Activated naive CD8-positive, alpha-beta T cell treated with anti-CD3 and anti-CD28 coated beads, Interleukin-2, amount 10 ng/mL, durations not matched to agents 7 days and 5 days (primary cell): ENCODE measurements around the gene DSTN. TPM values are rescaled to one million over a fixed set of nuclear protein-coding genes. Genes with fewer than 3 reads are reported as not detected.

Source experiments
- ATAC-seq: fragments of 150-1000 bp; cut with Tn5 transposase; one replicate; pipeline ENCODE4 v1.10.0; 2021; ENCODE audit warnings: low read depth, moderate library complexity
- POLR2A ChIA-PET: fragments of 350-600 bp; sonication (Branson Sonifier 250); formaldehyde crosslinking; loops from one replicate; lab custom pipeline; 2021; ENCODE audit warnings: antibody characterized with exemption; lab: Charles Lee
- DNase-seq: peaks from one replicate; pipeline ENCODE4 v3.0.0; 2021
- H3K27ac Mint-ChIP-seq: one replicate; pipeline ENCODE4 v1.8.0; 2022; ENCODE audit warnings: mild to moderate bottlenecking, mixed read lengths
- H3K27me3 Mint-ChIP-seq: one replicate; pipeline ENCODE4 v1.8.0; 2022; ENCODE audit warnings: mild to moderate bottlenecking, moderate library complexity, mixed read lengths
- H3K36me3 Mint-ChIP-seq: one replicate; pipeline ENCODE4 v1.8.0; 2021; ENCODE audit warnings: mild to moderate bottlenecking, mixed read lengths
- H3K4me1 Mint-ChIP-seq: one replicate; pipeline ENCODE4 v1.8.0; 2021; ENCODE audit warnings: mixed read lengths
- H3K4me3 Mint-ChIP-seq: one replicate; pipeline ENCODE4 v1.8.0; 2022; ENCODE audit warnings: mild to moderate bottlenecking, moderate library complexity, mixed read lengths
- H3K9me3 Mint-ChIP-seq: one replicate; pipeline ENCODE4 v1.8.0; 2021; ENCODE audit warnings: mixed read lengths
- total RNA-seq, 2 experiments: library from RNA; stranded (reverse); gene quantifications; one replicate each; pipeline ENCODE4 v1.2.3, GENCODE V29; 2021

The DSTN gene
- total RNA-seq, 2 experiments from 2014 or later: 41.7 to 47.5 TPM

DNA sequence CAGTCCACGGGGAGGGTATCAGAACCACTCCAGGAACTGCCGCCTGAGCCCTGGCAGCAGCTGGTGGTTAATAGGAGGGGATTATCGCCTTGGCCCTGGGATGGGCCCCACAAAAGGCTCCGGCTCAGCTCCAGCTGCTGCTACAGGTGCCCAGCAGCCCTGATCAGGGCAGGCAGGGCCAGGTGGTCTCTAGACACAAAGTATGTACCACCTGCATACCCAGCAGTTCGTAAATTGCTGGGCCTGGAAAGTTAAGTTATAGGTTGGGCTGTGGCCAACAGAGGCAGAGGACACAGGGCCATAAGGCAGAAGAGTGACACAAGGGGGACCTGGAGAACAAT lies 77.1 kb downstream of the DSTN start:
- ATAC-seq: no peak
- no peaks in the 10 kb centered on the region for H3K27me3 Mint-ChIP-seq
- no peak overlapping the region for H3K27ac Mint-ChIP-seq
- H3K4me3 Mint-ChIP-seq: no peak overlapping the region
- no peaks in the 10 kb centered on the region for H3K9me3 Mint-ChIP-seq
- H3K36me3 Mint-ChIP-seq: no peaks in the 10 kb centered on the region
- no peak for DNase-seq
- POLR2A ChIA-PET: no interaction called here
- peaks cover 2% of the 10 kb centered on the region for H3K4me1 Mint-ChIP-seq

GRCh38 chr20:17647391-17648314 lies 77.8 kb downstream of the DSTN start:
- ATAC-seq (no peak), DNase-seq (peak; percentile 14)
- H3K9me3 Mint-ChIP-seq: no peaks in the 10 kb centered on the region
- H3K36me3 Mint-ChIP-seq: no peaks in the 10 kb centered on the region
- POLR2A ChIA-PET: no interaction called here
- no peak overlapping the region for H3K4me3 Mint-ChIP-seq
- no peak overlapping the region for H3K27ac Mint-ChIP-seq
- H3K4me1 Mint-ChIP-seq: peaks cover 2% of the 10 kb centered on the region
- no peaks in the 10 kb centered on the region for H3K27me3 Mint-ChIP-seq

- Mint-ChIP-seq H3K4me3 (no peak overlapping the region), H3K9me3 (no peaks in the 10 kb centered on the region), H3K4me1 (peaks cover 2% of the 10 kb centered on the region), H3K36me3 (no peaks in the 10 kb centered on the region), H3K27ac (no peak overlapping the region), H3K27me3 (no peaks in the 10 kb centered on the region)
- ATAC-seq: no peak
- POLR2A ChIA-PET: no interaction called here
- DNase-seq: peak; percentile 24
Observed at GRCh38 chr20:17648315-17648646, 78.4 kb downstream of the DSTN start.

- H3K4me1 Mint-ChIP-seq: peaks cover 2% of the 10 kb centered on the region
- no peaks in the 10 kb centered on the region for H3K9me3 Mint-ChIP-seq
- DNase-seq (peak; percentile 40), ATAC-seq (peak; percentile 42)
- H3K36me3 Mint-ChIP-seq: peaks cover under 1% of the 10 kb centered on the region
- no peak overlapping the region for H3K4me3 Mint-ChIP-seq
- no peak overlapping the region for H3K27ac Mint-ChIP-seq
- no peaks in the 10 kb centered on the region for H3K27me3 Mint-ChIP-seq
- POLR2A ChIA-PET: no interaction called here
Observed at GRCh38 chr20:17648791-17649730, 79.2 kb downstream of the DSTN start.

GRCh38 chr20:17650301-17651128 lies 80.6 kb downstream of the DSTN start:
- Mint-ChIP-seq H3K27ac (no peak overlapping the region), H3K27me3 (no peaks in the 10 kb centered on the region), H3K36me3 (peaks cover 2% of the 10 kb centered on the region), H3K4me3 (no peak overlapping the region), H3K9me3 (no peaks in the 10 kb centered on the region), H3K4me1 (peaks cover 2% of the 10 kb centered on the region)
- ATAC-seq (no peak), DNase-seq (peak; percentile 9)
- POLR2A ChIA-PET: no interaction called here

GRCh38 chr20:17651129-17651759 lies 81.4 kb downstream of the DSTN start:
- H3K36me3 Mint-ChIP-seq: peaks cover 4% of the 10 kb centered on the region
- H3K27ac Mint-ChIP-seq: no peak overlapping the region
- H3K4me3 Mint-ChIP-seq: no peak overlapping the region
- ATAC-seq: no peak
- H3K4me1 Mint-ChIP-seq: peaks cover 4% of the 10 kb centered on the region
- no peaks in the 10 kb centered on the region for H3K9me3 Mint-ChIP-seq
- no peak for DNase-seq
- H3K27me3 Mint-ChIP-seq: no peaks in the 10 kb centered on the region
- POLR2A ChIA-PET: no interaction called here

DNA sequence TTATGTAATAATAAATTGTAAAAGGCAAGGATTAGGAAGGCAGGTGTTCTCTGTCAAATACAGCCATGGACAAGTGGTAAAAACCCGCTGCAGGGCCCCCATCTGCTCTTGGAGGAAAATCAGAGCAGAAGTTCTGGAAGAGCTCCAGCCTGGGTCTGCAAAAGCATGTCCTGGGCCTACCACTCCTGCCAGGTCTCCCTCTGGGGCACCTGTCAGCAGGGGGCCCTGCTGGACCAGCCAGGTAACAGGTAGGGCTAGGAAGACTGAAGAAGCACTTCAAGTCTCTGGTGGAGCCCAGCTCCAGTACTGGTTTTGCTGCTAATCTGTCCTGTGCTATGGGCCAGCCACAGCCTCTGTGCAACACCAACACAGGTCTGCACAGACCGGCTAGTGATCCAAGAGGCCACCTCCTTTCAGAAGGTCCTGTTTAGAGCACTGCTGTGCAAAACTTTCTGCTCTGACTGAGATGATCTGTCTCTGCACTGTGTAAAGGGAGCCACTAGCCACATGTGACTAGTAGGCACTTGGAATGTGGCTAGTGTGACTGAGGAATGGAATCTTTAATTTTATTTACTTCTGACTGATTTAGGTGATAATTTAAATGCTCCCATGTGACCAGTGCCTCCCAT lies 82.0 kb downstream of the DSTN start:
- Mint-ChIP-seq H3K4me3 (no peak overlapping the region), H3K27ac (no peak overlapping the region), H3K9me3 (no peaks in the 10 kb centered on the region), H3K4me1 (peaks cover 6% of the 10 kb centered on the region), H3K36me3 (peaks cover 9% of the 10 kb centered on the region), H3K27me3 (no peaks in the 10 kb centered on the region)
- peak; percentile 25 for DNase-seq
- ATAC-seq: no peak
- POLR2A ChIA-PET: no interaction called here

DNA sequence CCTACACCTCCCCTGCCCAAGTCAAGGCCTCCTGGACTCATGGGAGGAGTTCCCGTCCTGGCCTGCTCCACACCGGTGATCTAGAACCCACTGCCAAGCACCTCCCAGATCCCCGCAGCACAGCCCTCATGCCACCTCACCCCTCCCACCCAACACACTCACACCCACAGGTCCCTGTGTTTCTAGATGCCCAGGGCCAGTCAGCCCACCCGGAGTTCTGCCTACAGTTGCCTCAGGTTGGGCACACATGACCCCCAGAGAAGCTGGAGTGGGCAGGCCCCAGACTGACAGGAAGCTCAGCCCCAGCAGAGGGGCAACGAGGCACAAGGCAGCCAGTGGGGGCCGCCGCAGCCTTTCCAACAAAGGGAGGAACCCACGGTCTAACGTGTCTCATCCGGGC lies 82.5 kb downstream of the DSTN start:
- POLR2A ChIA-PET: no interaction called here
- peak; percentile 19 for DNase-seq
- H3K9me3 Mint-ChIP-seq: no peaks in the 10 kb centered on the region
- no peak for ATAC-seq
- H3K36me3 Mint-ChIP-seq: peaks cover 11% of the 10 kb centered on the region
- H3K27me3 Mint-ChIP-seq: no peaks in the 10 kb centered on the region
- peaks cover 6% of the 10 kb centered on the region for H3K4me1 Mint-ChIP-seq
- H3K27ac Mint-ChIP-seq: no peak overlapping the region
- no peak overlapping the region for H3K4me3 Mint-ChIP-seq

- POLR2A ChIA-PET: no interaction called here
- H3K4me1 Mint-ChIP-seq: peaks cover 11% of the 10 kb centered on the region
- no peak overlapping the region for H3K27ac Mint-ChIP-seq
- H3K9me3 Mint-ChIP-seq: peaks cover 2% of the 10 kb centered on the region
- no peak for ATAC-seq
- H3K36me3 Mint-ChIP-seq: peaks cover 25% of the 10 kb centered on the region
- DNase-seq: no peak
- no peaks in the 10 kb centered on the region for H3K27me3 Mint-ChIP-seq
- H3K4me3 Mint-ChIP-seq: no peak overlapping the region
Observed at GRCh38 chr20:17653835-17654648, 84.2 kb downstream of the DSTN start.

- Mint-ChIP-seq H3K36me3 (peaks cover 29% of the 10 kb centered on the region), H3K4me3 (no peak overlapping the region), H3K27me3 (no peaks in the 10 kb centered on the region), H3K4me1 (peaks cover 10% of the 10 kb centered on the region), H3K9me3 (peaks cover 2% of the 10 kb centered on the region), H3K27ac (no peak overlapping the region)
- POLR2A ChIA-PET: no interaction called here
- ATAC-seq: no peak
- no peak for DNase-seq
Observed at GRCh38 chr20:17654649-17655285, 84.9 kb downstream of the DSTN start.

DNA sequence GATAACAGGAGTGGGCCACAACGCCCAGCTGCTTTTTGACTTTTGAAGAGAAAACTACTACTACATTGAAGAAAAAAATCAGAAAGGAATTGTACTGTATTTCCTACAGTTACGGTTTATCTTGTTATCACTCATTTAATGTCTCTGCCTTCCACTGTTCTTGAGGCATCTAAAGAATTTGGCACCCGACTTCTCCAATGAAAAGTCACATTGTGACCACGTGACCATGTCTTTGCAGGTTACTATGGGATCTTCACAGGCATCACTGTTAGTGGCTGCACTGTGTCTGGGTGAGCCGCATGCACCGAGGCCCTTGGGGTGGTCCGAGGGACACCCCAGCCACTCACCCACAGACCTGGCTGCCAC lies 85.4 kb downstream of the DSTN start:
- no peak overlapping the region for H3K4me3 Mint-ChIP-seq
- H3K27me3 Mint-ChIP-seq: no peaks in the 10 kb centered on the region
- DNase-seq (no peak), ATAC-seq (no peak)
- H3K9me3 Mint-ChIP-seq: peaks cover 4% of the 10 kb centered on the region
- H3K36me3 Mint-ChIP-seq: peaks cover 34% of the 10 kb centered on the region
- POLR2A ChIA-PET: no interaction called here
- peaks cover 11% of the 10 kb centered on the region for H3K4me1 Mint-ChIP-seq
- no peak overlapping the region for H3K27ac Mint-ChIP-seq
